ENCODE measurements around the gene HOXA3. TPM values are rescaled to one million over a fixed set of nuclear protein-coding genes. Genes with fewer than 3 reads are reported as not detected.

The HOXA3 gene
- total and polyA plus RNA-seq, 2 of the 13 experiments (the other 11 are each of a cell fraction or from before 2014, with no cell fraction given): 2.9 to 4.6 TPM

- no peak for TF ChIP-seq HIC2 (CRISPR knock-in tag; IDR thresholded peaks at IDR 0.05; ENCODE audit: low read depth)
- TF ChIP-seq ZNF296 (CRISPR knock-in tag; conservative IDR thresholded peaks at IDR 0.05): no peak
These were observed 38.9 kb upstream of the HOXA3 start (continued) for GRCh38 chr7:27191161-27191731.

- Histone ChIP-seq H3K9ac (ENCODE audit: insufficient read depth, low read depth, low read length) (no peak overlapping the region), H4K20me1 (ENCODE audit: insufficient read depth, low read length) (no peaks in the 10 kb centered on the region), H3K9me3 (ENCODE audit: low read length) (no peaks in the 10 kb centered on the region), H3K4me3 (replicated peaks in 1 of 3; ENCODE audit: insufficient read depth in 1 of 3, low read depth in 2 of 3, low read length in 3 of 3) (no peak overlapping the region), H2AFZ (ENCODE audit: low read length) (no peak overlapping the region), H3K27ac (ENCODE audit: extremely low read length, insufficient read depth, low read length) (no peak overlapping the region), H3K36me3 (replicated peaks in 1 of 2; ENCODE audit: control insufficient read depth in 1 of 2, insufficient read depth in 2 of 2, low read length in 2 of 2) (no peaks in the 10 kb centered on the region), H3K79me2 (ENCODE audit: insufficient read depth, low read length) (no peaks in the 10 kb centered on the region), H3K4me2 (ENCODE audit: low read depth, low read length) (no peak overlapping the region), H3K27me3 (ENCODE audit: control insufficient read depth in 1 of 2, insufficient read depth in 2 of 2, low read length in 2 of 2) (peaks cover 21 to 87% of the 10 kb centered on the region in 2 experiments), H3K4me1 (ENCODE audit: insufficient read depth, low read length) (peaks cover 14% of the 10 kb centered on the region; the same call in 1 of the 2 replicates)
- WGBS (ENCODE audit: low lambda C conversion rate): 13% methylated on average over 7 of the region's 7 CpGs
- FAIRE-seq (no peak), DNase-seq (ENCODE audit: low spot score) (no peak), ATAC-seq (no peak)
- TF ChIP-seq ZNF710 (CRISPR knock-in tag; IDR thresholded peaks at IDR 0.05; ENCODE audit: borderline replicate concordance) (no peak), DMTF1 (CRISPR knock-in tag; IDR thresholded peaks at IDR 0.05) (no peak), EZH2 (conservative IDR thresholded peaks at IDR 0.05; ENCODE audit: low read depth, low read length) (no peak), ZNF430 (CRISPR knock-in tag; IDR thresholded peaks at IDR 0.05) (no peak)
- CTCF ChIA-PET (ENCODE audit: low intra/inter-chr PET ratio, low total read pairs): no interaction called here
- POLR2A ChIA-PET: no interaction called here
- in situ Hi-C loops (cut with HindIII; ENCODE audit: extremely low pct_ligation_motif_present, low pct_unique_long_range_greater_than_20kb): no loop called here
- intact Hi-C loops (cut with micrococcal nuclease; ENCODE audit: unreplicated experiment): loop anchor here (10.0 kb wide), 1 partner anchor 415 kb away; no protein-coding TSS in a partner anchor
- no TSS peak for BruUV-seq (replicated peaks)
These were observed 37.8 kb upstream of the HOXA3 start for GRCh38 chr7:27189997-27190748.

All from HepG2 (cell line).